H1 (cell line): ENCODE data around the gene SHROOM2. TPM values are rescaled to one million over a fixed set of nuclear protein-coding genes. Genes with fewer than 3 reads are reported as not detected.

ENCODE experiments used
- CTCF ChIA-PET: fragments of 300-600 bp; sonication (Branson Sonifier 250); formaldehyde crosslinking; loops from one replicate; lab custom pipeline; 2021; ENCODE audit not compliant: partially characterized antibody; lab: Charles Lee
- POLR2A ChIA-PET: fragments of 300-600 bp; sonication (Branson Sonifier 250); formaldehyde crosslinking; loops from one replicate; lab custom pipeline; 2021; ENCODE audit warnings: inconsistent platforms; ENCODE audit not compliant: partially characterized antibody; lab: Charles Lee
- DNase-seq, 2 experiments: peaks; one replicate each; pipeline versions ENCODE4 v3.0.0 to v3.0.0-alpha.2; 2010 to 2022; ENCODE audit warnings: low spot score in 2 of 2, low read depth in 1 of 2, mixed read lengths in 1 of 2
- FAIRE-seq: peaks from 2 replicates; lab custom pipeline; 2011; peaks lifted over from hg19 to GRCh38; lab: Jason Lieb, UNC
- H2AFZ ChIP-seq: 2 replicates; pipeline ENCODE4 v1.8.1; 2012; ENCODE audit warnings: low read length, inconsistent platforms
- H2AK5ac ChIP-seq: 2 replicates; pipeline ENCODE4 v1.6.1; 2013; ENCODE audit warnings: low read depth, low read length
- H2BK120ac ChIP-seq: replicated peaks from 2 replicates; pipeline ENCODE3; 2013; ENCODE audit warnings: low read depth, low read length, inconsistent platforms
- H2BK12ac ChIP-seq: 2 replicates; pipeline ENCODE4 v1.6.1; 2013; ENCODE audit warnings: low read depth, low read length
- H2BK15ac ChIP-seq: 2 replicates; pipeline ENCODE4 v1.6.1; 2013; ENCODE audit warnings: low read length
- H2BK20ac ChIP-seq: 2 replicates; pipeline ENCODE4 v1.6.1; 2013; ENCODE audit warnings: low read length
- H2BK5ac ChIP-seq: 2 replicates; pipeline ENCODE4 v1.6.1; 2013; ENCODE audit warnings: low read depth, low read length
- H3K14ac ChIP-seq: 2 replicates; pipeline ENCODE4 v1.6.1; 2013; ENCODE audit warnings: inconsistent platforms; ENCODE audit not compliant: insufficient read length
- H3K18ac ChIP-seq: 2 replicates; pipeline ENCODE4 v1.6.1; 2013; ENCODE audit warnings: low read length; ENCODE audit errors: extremely low read depth
- H3K23ac ChIP-seq: 2 replicates; pipeline ENCODE4 v1.6.1; 2013; ENCODE audit warnings: inconsistent platforms; ENCODE audit not compliant: insufficient read length
- H3K23me2 ChIP-seq: 2 replicates; pipeline ENCODE4 v1.6.1; 2013; ENCODE audit warnings: low read depth, low read length
- H3K27ac ChIP-seq: 2 replicates; pipeline ENCODE4 v1.6.1; 2011; ENCODE audit warnings: low read depth, low read length, inconsistent platforms
- H3K27me3 ChIP-seq, 4 experiments: replicated peaks in 1 of 4; 1 replicate in 1 of 4; 2 replicates in 3 of 4; pipeline versions ENCODE4 v1.6.1 to v1.8.1; 2011 to 2013; ENCODE audit warnings: low read length in 3 of 4, mild to moderate bottlenecking in 3 of 4, inconsistent platforms in 2 of 4, mixed read lengths in 2 of 4, moderate library complexity in 1 of 4; ENCODE audit not compliant: control insufficient read depth in 3 of 4, insufficient read depth in 3 of 4; ENCODE audit errors: extremely low read depth in 1 of 4
- H3K36me3 ChIP-seq, 4 experiments: 2 replicates each; pipeline versions ENCODE4 v1.6.1 to v1.8.1; 2011 to 2013; ENCODE audit warnings: mild to moderate bottlenecking in 4 of 4, low read length in 3 of 4, moderate library complexity in 2 of 4, control low read depth in 1 of 4, inconsistent platforms in 1 of 4; ENCODE audit not compliant: insufficient read depth in 4 of 4, control insufficient read depth in 2 of 4
- H3K4ac ChIP-seq: replicated peaks from 2 replicates; pipeline ENCODE3; 2013; ENCODE audit warnings: low read length, low read depth, mixed read lengths, inconsistent platforms; ENCODE audit not compliant: insufficient read length
- H3K4me1 ChIP-seq, 4 experiments: replicated peaks in 1 of 4; 1 replicate in 1 of 4; 2 replicates in 3 of 4; pipeline versions ENCODE4 v1.6.1 to v1.8.1; 2011 to 2013; ENCODE audit warnings: low read length in 3 of 4, inconsistent platforms in 2 of 4, mixed read lengths in 1 of 4; ENCODE audit not compliant: insufficient read depth in 4 of 4, control insufficient read depth in 3 of 4
- H3K4me2 ChIP-seq, 2 experiments: 2 replicates each; pipeline versions ENCODE4 v1.6.1 to v1.8.1; 2011 to 2013; ENCODE audit warnings: low read depth in 2 of 2, low read length in 2 of 2, control low read depth in 1 of 2, inconsistent platforms in 1 of 2, mild to moderate bottlenecking in 1 of 2; ENCODE audit not compliant: insufficient read depth in 1 of 2
- H3K4me3 ChIP-seq, 4 experiments: fragments of 200-600, 300-600 bp in 1 of 4; sonication (generic), shearing (Covaris generic), sonication (Bioruptor Twin) in 1 of 4; 2 replicates each; pipeline versions ENCODE4 v1.5.1 to v1.8.1; 2011 to 2016; ENCODE audit warnings: low read length in 4 of 4, low read depth in 3 of 4, control low read depth in 2 of 4, inconsistent platforms in 2 of 4, mild to moderate bottlenecking in 2 of 4, mixed read lengths in 1 of 4, moderate library complexity in 1 of 4; ENCODE audit not compliant: insufficient read depth in 2 of 4; ENCODE audit errors: extremely low read depth in 1 of 4
- H3K56ac ChIP-seq: replicated peaks from 2 replicates; pipeline ENCODE3; 2013; ENCODE audit warnings: low read depth, mild to moderate bottlenecking, mixed read lengths, low read length, inconsistent platforms; ENCODE audit not compliant: insufficient read length
- H3K79me1 ChIP-seq: 2 replicates; pipeline ENCODE4 v1.6.1; 2013; ENCODE audit warnings: low read depth, low read length, control low read depth
- H3K79me2 ChIP-seq, 2 experiments: 2 replicates each; pipeline versions ENCODE4 v1.6.1 to v1.8.1; 2012 to 2013; ENCODE audit warnings: low read length in 2 of 2, mild to moderate bottlenecking in 2 of 2, inconsistent platforms in 1 of 2; ENCODE audit not compliant: insufficient read depth in 2 of 2, control insufficient read depth in 1 of 2
- H3K9ac ChIP-seq, 4 experiments: replicated peaks in 1 of 4; 1 replicate in 1 of 4; 2 replicates in 3 of 4; pipeline versions ENCODE4 v1.6.1 to v1.8.1; 2011 to 2013; ENCODE audit warnings: low read depth in 3 of 4, low read length in 3 of 4, control low read depth in 2 of 4, mild to moderate bottlenecking in 2 of 4, moderate library complexity in 2 of 4, inconsistent platforms in 1 of 4; ENCODE audit errors: extremely low read depth in 1 of 4
- H3K9me3 ChIP-seq, 2 experiments: 2 replicates each; pipeline versions ENCODE4 v1.6.1 to v1.8.1; 2012 to 2013; ENCODE audit warnings: mild to moderate bottlenecking in 2 of 2, moderate library complexity in 2 of 2, control low read depth in 1 of 2, inconsistent platforms in 1 of 2, low read depth in 1 of 2, low read length in 1 of 2, mixed read lengths in 1 of 2; ENCODE audit not compliant: insufficient read depth in 2 of 2
- H4K20me1 ChIP-seq, 2 experiments: replicated peaks in 1 of 2; 2 replicates each; pipeline versions ENCODE3 to v1.8.1; 2011 to 2013; ENCODE audit warnings: inconsistent platforms in 2 of 2, low read length in 2 of 2, mild to moderate bottlenecking in 1 of 2; ENCODE audit not compliant: insufficient read depth in 2 of 2, control insufficient read depth in 1 of 2
- H4K5ac ChIP-seq: 2 replicates; pipeline ENCODE4 v1.6.1; 2013; ENCODE audit warnings: low read length, low read depth, mixed read lengths, inconsistent platforms; ENCODE audit not compliant: insufficient read length
- H4K8ac ChIP-seq: 2 replicates; pipeline ENCODE4 v1.8.0; 2013; ENCODE audit warnings: mild to moderate bottlenecking, moderate library complexity, low read length, inconsistent platforms; ENCODE audit not compliant: insufficient read depth; ENCODE audit errors: extremely low read depth
- H4K91ac ChIP-seq: replicated peaks from 2 replicates; pipeline ENCODE3; 2013; ENCODE audit warnings: low read length, mixed read lengths, inconsistent platforms; ENCODE audit not compliant: insufficient read length
- BRCA1 ChIP-seq: IDR thresholded peaks from 2 replicates; pipeline ENCODE4 v1.6.1; 2012; ENCODE audit warnings: low read depth, low read length, improper control_type of control experiment
- CHD2 ChIP-seq: IDR thresholded peaks from 2 replicates; pipeline ENCODE4 v1.6.1; 2012; ENCODE audit warnings: low read length, improper control_type of control experiment
- CREB1 ChIP-seq: IDR thresholded peaks from 2 replicates; pipeline ENCODE4 v1.6.1; 2012; ENCODE audit warnings: inconsistent platforms
- EP300 ChIP-seq, 2 experiments: IDR thresholded peaks; 1 replicate in 1 of 2; 2 replicates in 1 of 2; pipeline ENCODE4 v1.6.1; 2011 to 2012; ENCODE audit warnings: low read depth in 2 of 2, low read length in 2 of 2, mild to moderate bottlenecking in 2 of 2, borderline replicate concordance in 1 of 2, inconsistent platforms in 1 of 2, moderate library complexity in 1 of 2
- GABPA ChIP-seq: IDR thresholded peaks from 2 replicates; pipeline ENCODE4 v1.6.1; 2011; ENCODE audit warnings: mild to moderate bottlenecking, low read length, moderate library complexity, borderline replicate concordance; ENCODE audit not compliant: insufficient read depth
- GTF2F1 ChIP-seq: IDR thresholded peaks from 2 replicates; pipeline ENCODE4 v1.6.1; 2012; ENCODE audit warnings: low read depth, low read length, improper control_type of control experiment, borderline replicate concordance
- POLR2AphosphoS5 ChIP-seq: IDR thresholded peaks from 2 replicates; pipeline ENCODE4 v1.6.1; 2011; ENCODE audit warnings: low read depth, low read length
- POU5F1 ChIP-seq: IDR thresholded peaks from 2 replicates; pipeline ENCODE4 v1.6.1; 2011; ENCODE audit warnings: low read depth, mild to moderate bottlenecking, low read length, moderate library complexity
- RFX5 ChIP-seq: IDR thresholded peaks from 2 replicates; pipeline ENCODE4 v1.6.1; 2011; ENCODE audit warnings: low read depth, low read length, improper control_type of control experiment, borderline replicate concordance
- SIN3A ChIP-seq, 2 experiments: IDR thresholded peaks in 1 of 2; conservative IDR thresholded peaks in 1 of 2; 2 replicates each; pipeline ENCODE4 v1.6.1; 2011 to 2012; ENCODE audit warnings: low read length in 2 of 2, improper control_type of control experiment in 1 of 2, low read depth in 1 of 2, mild to moderate bottlenecking in 1 of 2
- SIX5 ChIP-seq: IDR thresholded peaks from 2 replicates; pipeline ENCODE4 v1.6.1; 2011; ENCODE audit warnings: mild to moderate bottlenecking, low read depth, low read length
- TCF12 ChIP-seq: IDR thresholded peaks from 2 replicates; pipeline ENCODE4 v1.6.1; 2011; ENCODE audit warnings: low read depth, mild to moderate bottlenecking, low read length
- WGBS, 2 experiments: shearing (Covaris generic) in 1 of 2; methylation state at CpG; one replicate each; pipeline versions ENCODE4 v1.1.6 to v1.1.7; 2013 to 2015; ENCODE audit warnings: low lambda C conversion rate in 2 of 2, mixed read lengths in 2 of 2, inconsistent platforms in 1 of 2, low coverage in 1 of 2, missing lambda C conversion rate in 1 of 2; ENCODE audit not compliant: insufficient replicate concordance in 2 of 2, insufficient coverage in 1 of 2, insufficient read length in 1 of 2; ENCODE audit errors: extremely low coverage in 1 of 2, missing lambda C conversion rate in 1 of 2; 5-methylcytosine and 5-hydroxymethylcytosine counted together
- polyA plus RNA-seq, 7 experiments: library from polyadenylated mRNA; depleted of rRNA in 3 of 7; stranded (reverse) in 5 of 7; unstranded in 2 of 7; fragments of >200 nt in 5 of 7; fragments of 200-250 nt in 2 of 7; gene quantifications; 1 replicate in 5 of 7; 2 replicates in 1 of 7; 4 replicates in 1 of 7; pipeline versions ENCODE4 v1.2.1 to v1.2.3, GENCODE V29; 2011 to 2013; ENCODE audit warnings: missing spikeins in 2 of 7, mixed read lengths in 2 of 7
- total RNA-seq: library from RNA; stranded (reverse); fragmentation: NEBNext Ultra II Directional; extraction: Animal tissue kit (Norgen Biotek cat#: 25700); gene quantifications from 2 replicates; pipeline ENCODE4 v1.2.1, GENCODE V29; 2021

Gene SHROOM2
- total and polyA plus RNA-seq, 2 of the 8 experiments (the other 6 are each of a cell fraction or from before 2014, with no cell fraction given): 3.4 to 14.2 TPM

DNA sequence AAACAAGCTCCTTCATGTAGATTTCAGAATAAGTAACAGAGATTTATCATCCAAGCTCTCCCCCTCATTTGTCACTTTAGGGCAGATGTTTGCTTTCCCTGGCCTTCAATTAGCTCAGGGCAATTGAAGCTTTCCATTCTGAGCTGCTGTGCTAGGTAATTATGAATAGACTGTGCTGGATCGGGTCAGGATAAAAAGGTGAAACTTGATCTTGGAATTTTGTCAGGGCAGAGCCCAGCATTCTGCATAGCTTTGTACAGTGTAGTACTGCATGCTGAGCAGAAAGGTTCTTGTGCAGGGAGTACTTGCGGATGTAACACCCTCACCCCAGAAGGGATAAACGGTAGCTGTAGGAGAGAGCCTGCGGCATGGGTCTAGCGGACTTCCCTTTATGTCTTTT is 116.9 kb downstream of the SHROOM2 start:
- TF ChIP-seq POU5F1 (no peak), POLR2AphosphoS5 (no peak), TCF12 (no peak), GTF2F1 (no peak), CREB1 (no peak), SIN3A (conservative IDR thresholded peaks at IDR 0.05 in 1 of 2, IDR thresholded peaks at IDR 0.05 in 1 of 2; ENCODE audit: low read depth in 1 of 2, low read length in 2 of 2) (no peak), CHD2 (no peak), EP300 (IDR thresholded peaks at IDR 0.05; ENCODE audit: borderline replicate concordance in 1 of 2, low read depth in 2 of 2, low read length in 2 of 2) (no peak), SIX5 (no peak), BRCA1 (no peak), GABPA (no peak), RFX5 (no peak)
- TF ChIP-seq, all 59 proteins: peak for 0

More for the DNA sequence above, 116.9 kb downstream of the SHROOM2 start:
- Histone ChIP-seq H2BK5ac (no peak overlapping the region), H3K4ac (no peak overlapping the region), H2BK120ac (no peak overlapping the region), H3K9ac (no peak overlapping the region), H3K4me3 (no peak overlapping the region), H4K91ac (no peak overlapping the region), H3K4me2 (no peak overlapping the region), H3K79me1 (no peaks in the 10 kb centered on the region), H2BK12ac (no peak overlapping the region), H3K9me3 (no peaks in the 10 kb centered on the region), H2BK20ac (no peak overlapping the region), H3K23me2 (peaks cover 2% of the 10 kb centered on the region; the same call in 1 of the 2 replicates), H3K4me1 (peaks cover 0 to 7% (median 0%) of the 10 kb centered on the region in 4 experiments; a peak in 1 of 7 replicates), H4K20me1 (peaks cover 0 to 2% of the 10 kb centered on the region in 2 experiments), H3K14ac (no peak overlapping the region), H3K23ac (no peak overlapping the region), H3K36me3 (no peaks in the 10 kb centered on the region; a peak in 1 of 8 replicates), H2BK15ac (no peak overlapping the region), H3K18ac (no peak overlapping the region), H3K27ac (no peak overlapping the region), H3K56ac (no peak overlapping the region), H3K27me3 (no peaks in the 10 kb centered on the region), H4K8ac (no peak overlapping the region), H2AFZ (no peak overlapping the region), H2AK5ac (no peak overlapping the region), H4K5ac (no peak overlapping the region), H3K79me2 (no peaks in the 10 kb centered on the region; a peak in 1 of 4 replicates)
- WGBS, 2 experiments: 100% methylated on average over 5 of the region's 5 CpGs; no CpG with 5 or more reads in 1 of the 2 experiments
- POLR2A ChIA-PET: no interaction called here
- CTCF ChIA-PET: interaction anchor here (0.5 to 1.2 kb wide), 3 partner anchors 9 to 17 kb away, joined by 3 to 4 read pairs (median 3); no protein-coding TSS in a partner anchor
- FAIRE-seq (no peak), DNase-seq (no peak)
